ENCODE data around the gene SUPT16H. TPM values are rescaled to one million over a fixed set of nuclear protein-coding genes. Genes with fewer than 3 reads are reported as not detected.

The SUPT16H gene
- total RNA-seq, 1 donor from 2014 or later, result 122 TPM

- H3K4me1 Mint-ChIP-seq (ENCODE audit: unreplicated experiment), result no peaks in the 10 kb centered on the region
- peaks cover 47% of the 10 kb centered on the region for H3K36me3 Mint-ChIP-seq
- no peak for TF ChIP-seq CTCF (conservative IDR thresholded peaks at IDR 0.05)
- H3K27me3 Mint-ChIP-seq, result no peaks in the 10 kb centered on the region
- no peak overlapping the region for H3K4me3 Mint-ChIP-seq
- DNase-seq (ENCODE audit: extremely low spot score, unreplicated experiment), result no peak
- H3K27ac Mint-ChIP-seq, result no peak overlapping the region
- H3K9me3 Mint-ChIP-seq, result no peaks in the 10 kb centered on the region
Measured at GRCh38 chr14:21399311-21399870, 15.6 kb upstream of the SUPT16H start.

- Mint-ChIP-seq H3K9me3 (no peaks in the 10 kb centered on the region), H3K27ac (no peak overlapping the region), H3K4me1 (ENCODE audit: unreplicated experiment) (no peaks in the 10 kb centered on the region), H3K4me3 (no peak overlapping the region), H3K36me3 (peaks cover 50% of the 10 kb centered on the region), H3K27me3 (no peaks in the 10 kb centered on the region)
- no peak for TF ChIP-seq CTCF (conservative IDR thresholded peaks at IDR 0.05)
- no peak for DNase-seq (ENCODE audit: extremely low spot score, unreplicated experiment)
Measured at GRCh38 chr14:21398901-21399300, 15.1 kb upstream of the SUPT16H start.

- peak; percentile 26 for TF ChIP-seq CTCF (conservative IDR thresholded peaks at IDR 0.05)
- H3K36me3 Mint-ChIP-seq, result peaks cover 57% of the 10 kb centered on the region
- no peak overlapping the region for H3K4me3 Mint-ChIP-seq
- DNase-seq (ENCODE audit: extremely low spot score, unreplicated experiment), result no peak
- no peak overlapping the region for H3K27ac Mint-ChIP-seq
- H3K4me1 Mint-ChIP-seq (ENCODE audit: unreplicated experiment), result no peaks in the 10 kb centered on the region
- H3K9me3 Mint-ChIP-seq, result no peaks in the 10 kb centered on the region
- no peaks in the 10 kb centered on the region for H3K27me3 Mint-ChIP-seq
Measured at GRCh38 chr14:21395450-21395849, 11.6 kb upstream of the SUPT16H start.

- TF ChIP-seq CTCF (conservative IDR thresholded peaks at IDR 0.05), result no peak
- peaks cover 4% of the 10 kb centered on the region for H3K36me3 Mint-ChIP-seq
- no peak for DNase-seq (ENCODE audit: extremely low spot score, unreplicated experiment)
- no peaks in the 10 kb centered on the region for H3K27me3 Mint-ChIP-seq
- no peaks in the 10 kb centered on the region for H3K9me3 Mint-ChIP-seq
- peaks cover 21% of the 10 kb centered on the region for H3K4me1 Mint-ChIP-seq (ENCODE audit: unreplicated experiment)
- peak overlapping the region; percentile 100 for H3K27ac Mint-ChIP-seq
- H3K4me3 Mint-ChIP-seq, result peak overlapping the region; percentile 98
Measured at GRCh38 chr14:21385188-21385904, 1.5 kb upstream of the SUPT16H start.

GRCh38 chr14:21384494-21384851 is 654 bp upstream of the SUPT16H start:
- H3K4me3 Mint-ChIP-seq, result peak overlapping the region; percentile 98
- no peak for TF ChIP-seq CTCF (conservative IDR thresholded peaks at IDR 0.05)
- H3K27ac Mint-ChIP-seq, result peak overlapping the region; percentile 100
- H3K9me3 Mint-ChIP-seq, result no peaks in the 10 kb centered on the region
- H3K27me3 Mint-ChIP-seq, result no peaks in the 10 kb centered on the region
- no peak for DNase-seq (ENCODE audit: extremely low spot score, unreplicated experiment)
- peaks cover 21% of the 10 kb centered on the region for H3K4me1 Mint-ChIP-seq (ENCODE audit: unreplicated experiment)
- H3K36me3 Mint-ChIP-seq, result peaks cover 4% of the 10 kb centered on the region
